Spinal cord (tissue), 10 donors: Measurements from ENCODE around the gene PIR. TPM values are rescaled to one million over a fixed set of nuclear protein-coding genes. Genes with fewer than 3 reads are reported as not detected.
A peak's percentile ranks its signal among the peaks of the same experiment; 100 is the strongest.

Experiments
- DNase-seq, 6 donors: peaks; one replicate each; pipeline versions ENCODE4 v3.0.0 to v3.0.0-alpha.2; 2013 to 2015; ENCODE audit warnings: low spot score in 6 of 6, low read depth in 4 of 6
- H3K27ac ChIP-seq: one replicate; pipeline ENCODE4 v1.5.1; 2013; ENCODE audit warnings: low read depth, low read length, control low read depth
- H3K27me3 ChIP-seq: one replicate; pipeline ENCODE4 v1.6.1; 2013; ENCODE audit warnings: low read length; ENCODE audit not compliant: control insufficient read depth, insufficient read depth
- H3K36me3 ChIP-seq: one replicate; pipeline ENCODE4 v1.6.1; 2013; ENCODE audit warnings: low read length; ENCODE audit not compliant: control insufficient read depth, insufficient read depth
- H3K4me1 ChIP-seq: one replicate; pipeline ENCODE4 v1.6.1; 2013; ENCODE audit warnings: low read length; ENCODE audit not compliant: control insufficient read depth, insufficient read depth
- H3K4me3 ChIP-seq: one replicate; pipeline ENCODE4 v1.5.1; 2013; ENCODE audit warnings: low read depth, low read length, control low read depth
- H3K9me3 ChIP-seq: one replicate; pipeline ENCODE4 v1.6.1; 2013; ENCODE audit warnings: low read length; ENCODE audit not compliant: control insufficient read depth, insufficient read depth
- WGBS: methylation state at CpG from one replicate; pipeline ENCODE4 v1.1.5; 2013; ENCODE audit warnings: missing lambda C conversion rate; ENCODE audit not compliant: insufficient coverage; 5-methylcytosine and 5-hydroxymethylcytosine counted together
- polyA plus RNA-seq, 2 donors: library from polyadenylated mRNA; unstranded; fragments of 120-200 nt; gene quantifications; one replicate each; pipeline ENCODE4 v1.2.1, GENCODE V29; 2013; ENCODE audit not compliant: insufficient read length in 2 of 2
- total RNA-seq, 2 donors: library from RNA; depleted of rRNA in 1 of 2; stranded (reverse); fragments of 120-200 nt in 1 of 2; fragments of >200 nt in 1 of 2; gene quantifications; one replicate each; pipeline versions ENCODE4 v1.2.3 to v1.2.4, GENCODE V29; 2013 to 2014
- donor health status: healthy.

PIR gene
- total and polyA plus RNA-seq, 4 donors = 5.3 to 9.9 (median 7.6) TPM

DNA sequence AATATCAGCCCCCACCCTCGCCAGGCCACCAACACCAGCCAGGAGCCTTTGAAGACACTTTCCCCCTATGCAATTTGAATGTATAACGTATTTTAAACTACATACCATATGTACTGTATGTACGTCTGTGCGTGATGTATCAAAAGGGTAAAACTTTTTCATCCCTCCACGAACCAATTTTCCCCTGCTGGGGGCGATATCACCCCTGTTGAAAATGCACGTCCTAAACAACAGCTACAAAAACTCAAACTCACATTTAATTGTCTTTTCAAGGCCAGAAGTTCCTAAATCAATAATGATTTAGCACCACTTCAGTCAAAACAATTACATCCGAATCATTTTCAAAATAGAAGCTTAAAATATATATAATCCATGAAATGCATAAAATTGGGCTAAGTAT, 110.3 kb downstream of the PIR start:
- Histone ChIP-seq H3K4me1 (no peaks in the 10 kb centered on the region), H3K27me3 (peaks cover 21% of the 10 kb centered on the region), H3K36me3 (no peaks in the 10 kb centered on the region), H3K4me3 (no peak overlapping the region), H3K27ac (no peak overlapping the region), H3K9me3 (no peaks in the 10 kb centered on the region)
- no peak for DNase-seq
- WGBS = 58% methylated on average over 3 of the region's 8 CpGs

DNA sequence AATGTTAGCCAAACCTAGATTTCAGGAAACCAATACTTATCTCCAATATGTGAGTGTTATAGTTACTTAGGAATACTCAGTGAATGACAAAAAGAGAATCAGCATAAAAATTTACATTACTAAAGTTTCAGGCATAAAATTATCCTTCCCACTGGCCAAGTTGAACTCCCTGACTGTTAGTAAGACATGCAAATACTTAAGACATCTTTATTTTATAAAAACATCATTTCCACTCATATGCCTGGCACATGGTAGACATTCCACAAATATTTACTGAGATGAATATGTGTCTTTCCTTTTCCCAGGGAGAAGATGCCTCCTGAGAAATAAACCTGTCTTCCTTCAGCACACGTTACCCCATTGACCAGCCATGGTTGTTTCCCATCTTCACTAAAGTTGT, 116.2 kb downstream of the PIR start:
- Histone ChIP-seq H3K36me3 (no peaks in the 10 kb centered on the region), H3K27ac (no peak overlapping the region), H3K4me1 (no peaks in the 10 kb centered on the region), H3K27me3 (peaks cover 17% of the 10 kb centered on the region), H3K9me3 (no peaks in the 10 kb centered on the region), H3K4me3 (no peak overlapping the region)
- WGBS = no CpG with 5 or more reads among the region's 1 CpG
- DNase-seq = no peak

DNA sequence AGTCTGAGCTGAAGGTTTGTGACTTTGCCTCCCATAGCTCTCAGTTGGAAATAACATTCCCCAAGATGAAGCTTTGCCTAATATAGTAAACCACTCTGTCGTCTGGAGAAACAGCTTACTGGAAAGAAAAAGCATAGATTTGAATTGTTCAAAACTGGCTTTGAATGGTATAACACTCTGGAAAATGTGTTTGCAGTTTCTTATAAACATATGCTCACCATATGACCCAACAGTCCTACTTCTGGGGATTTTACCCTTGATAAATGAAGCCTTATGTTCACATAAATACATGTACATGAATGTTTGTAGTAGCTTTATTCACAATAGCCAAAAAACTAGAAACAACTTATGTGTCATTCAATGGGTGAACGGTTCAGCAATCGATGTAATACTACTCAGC, 119.2 kb downstream of the PIR start:
- Histone ChIP-seq H3K27ac (no peak overlapping the region), H3K4me1 (no peaks in the 10 kb centered on the region), H3K9me3 (no peaks in the 10 kb centered on the region), H3K4me3 (no peak overlapping the region), H3K36me3 (no peaks in the 10 kb centered on the region), H3K27me3 (peaks cover 12% of the 10 kb centered on the region)
- no CpG with 5 or more reads among the region's 3 CpGs for whole genome bisulfite sequencing
- peak in 1 of 6 donors; percentile 67 for DNase-seq

DNA sequence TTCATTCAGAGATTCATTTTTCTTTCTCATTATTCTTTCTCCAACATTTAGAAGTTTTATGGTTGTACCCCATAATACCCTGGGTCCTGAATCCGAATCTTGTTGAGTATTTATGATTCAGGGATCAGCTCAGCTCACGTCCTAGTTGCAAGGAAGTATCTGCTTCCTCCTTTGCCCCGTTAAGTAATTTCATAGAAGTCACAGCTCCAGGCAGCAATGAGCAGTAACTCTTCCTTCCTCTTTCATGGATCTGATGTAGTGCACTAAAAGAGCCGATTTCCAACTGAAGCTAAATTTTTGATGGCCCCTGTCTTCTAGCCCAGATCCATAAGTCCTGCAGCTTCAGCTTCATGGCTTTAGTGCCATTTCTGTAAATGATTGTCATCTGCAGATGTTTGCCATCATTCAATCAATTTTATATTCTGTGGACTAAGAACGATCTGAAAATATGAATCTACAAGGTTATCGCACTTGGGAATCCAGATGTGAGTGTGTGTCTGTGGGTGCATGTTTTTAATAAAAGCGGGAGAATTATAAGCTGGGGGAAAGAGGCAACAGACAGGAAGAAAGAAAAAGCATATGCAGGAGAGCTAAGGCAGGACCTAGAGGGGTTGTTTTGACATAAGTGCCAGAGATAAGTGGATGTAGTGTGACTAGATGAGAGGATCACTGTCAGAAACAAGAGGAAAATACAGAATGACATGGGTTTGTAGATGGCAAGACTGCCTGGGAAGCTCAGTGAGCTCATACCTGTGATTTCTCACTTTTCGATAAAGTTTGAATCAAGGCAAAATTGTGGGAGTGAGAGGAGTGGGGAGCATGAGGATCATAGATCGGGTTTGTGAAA, 126.4 kb downstream of the PIR start:
- no peak overlapping the region for H3K27ac ChIP-seq
- H3K36me3 ChIP-seq = no peaks in the 10 kb centered on the region
- no peak for DNase-seq
- H3K27me3 ChIP-seq = peaks cover 20% of the 10 kb centered on the region
- H3K4me3 ChIP-seq = no peak overlapping the region
- H3K9me3 ChIP-seq = no peaks in the 10 kb centered on the region
- H3K4me1 ChIP-seq = no peaks in the 10 kb centered on the region
- 85% methylated on average over 5 of the region's 9 CpGs for WGBS

DNA sequence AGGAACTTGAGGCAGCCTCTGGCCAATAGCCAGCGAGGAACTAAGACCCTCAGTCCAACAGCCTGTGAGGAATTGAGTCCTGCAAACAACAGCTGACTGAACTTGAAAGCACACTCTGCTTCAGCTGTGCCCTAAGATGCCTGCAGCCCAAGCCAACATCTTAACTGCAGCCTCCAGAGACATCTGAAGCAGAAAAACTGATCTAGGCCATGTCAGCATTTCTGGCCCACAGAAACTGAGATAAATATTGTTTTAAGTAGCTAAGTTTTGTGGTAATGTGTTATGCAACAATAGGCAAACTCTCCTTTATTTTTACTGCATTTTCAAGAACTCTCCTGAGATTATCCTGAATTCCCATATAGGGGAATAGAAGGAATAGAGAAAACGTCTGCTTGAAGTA, 133.4 kb downstream of the PIR start:
- H3K36me3 ChIP-seq = no peaks in the 10 kb centered on the region
- peaks cover 16% of the 10 kb centered on the region for H3K27me3 ChIP-seq
- WGBS = 38% methylated on average over 1 of the region's 2 CpGs
- H3K4me3 ChIP-seq = no peak overlapping the region
- H3K27ac ChIP-seq = no peak overlapping the region
- no peaks in the 10 kb centered on the region for H3K4me1 ChIP-seq
- no peaks in the 10 kb centered on the region for H3K9me3 ChIP-seq
- no peak for DNase-seq

DNA sequence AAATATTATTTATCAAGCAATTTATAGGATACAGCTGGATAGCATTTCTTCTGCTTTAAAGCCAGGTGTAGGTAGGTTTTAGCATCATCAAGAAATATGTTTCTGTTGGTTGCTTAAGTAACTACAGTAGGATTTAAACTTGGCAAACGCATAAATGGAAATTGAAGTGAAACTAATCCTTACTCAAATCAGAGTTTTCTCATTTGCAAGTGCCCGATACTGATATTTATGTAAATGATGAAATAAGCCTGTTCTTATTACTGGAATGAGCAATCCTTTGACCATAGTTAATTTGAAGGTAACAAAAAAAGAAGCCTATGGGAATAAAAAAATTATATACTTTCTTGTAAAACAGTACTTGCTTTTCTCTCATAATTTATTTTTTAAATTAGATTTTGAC, 134.6 kb downstream of the PIR start:
- no peaks in the 10 kb centered on the region for H3K4me1 ChIP-seq
- no peak overlapping the region for H3K27ac ChIP-seq
- no peak for DNase-seq
- H3K36me3 ChIP-seq = no peaks in the 10 kb centered on the region
- no peaks in the 10 kb centered on the region for H3K9me3 ChIP-seq
- peaks cover 13% of the 10 kb centered on the region for H3K27me3 ChIP-seq
- H3K4me3 ChIP-seq = no peak overlapping the region
- WGBS = no CpG with 5 or more reads among the region's 2 CpGs

DNA sequence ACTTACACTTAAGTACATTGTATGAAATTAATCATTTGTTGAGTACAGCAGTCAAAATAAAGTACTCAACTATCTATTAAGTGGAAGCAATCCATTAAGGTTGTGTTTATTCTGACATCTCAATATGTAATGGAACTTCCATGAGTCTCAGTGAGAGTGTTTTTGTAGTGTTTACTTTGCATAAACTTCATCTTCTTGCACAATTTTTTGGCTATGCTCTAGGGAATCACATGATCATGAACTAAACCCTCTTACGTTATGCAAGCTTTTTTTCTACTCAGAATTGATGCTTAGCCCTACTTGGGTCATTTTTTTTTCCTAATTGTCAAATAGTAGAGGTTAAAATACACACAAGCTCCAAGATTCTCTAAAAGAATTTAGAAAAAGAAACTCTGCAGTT, 136.7 kb downstream of the PIR start:
- no CpG with 5 or more reads among the region's 1 CpG for WGBS
- Histone ChIP-seq H3K27me3 (peaks cover 13% of the 10 kb centered on the region), H3K4me3 (no peak overlapping the region), H3K36me3 (no peaks in the 10 kb centered on the region), H3K4me1 (no peaks in the 10 kb centered on the region), H3K27ac (no peak overlapping the region), H3K9me3 (no peaks in the 10 kb centered on the region)
- DNase-seq = no peak

DNA sequence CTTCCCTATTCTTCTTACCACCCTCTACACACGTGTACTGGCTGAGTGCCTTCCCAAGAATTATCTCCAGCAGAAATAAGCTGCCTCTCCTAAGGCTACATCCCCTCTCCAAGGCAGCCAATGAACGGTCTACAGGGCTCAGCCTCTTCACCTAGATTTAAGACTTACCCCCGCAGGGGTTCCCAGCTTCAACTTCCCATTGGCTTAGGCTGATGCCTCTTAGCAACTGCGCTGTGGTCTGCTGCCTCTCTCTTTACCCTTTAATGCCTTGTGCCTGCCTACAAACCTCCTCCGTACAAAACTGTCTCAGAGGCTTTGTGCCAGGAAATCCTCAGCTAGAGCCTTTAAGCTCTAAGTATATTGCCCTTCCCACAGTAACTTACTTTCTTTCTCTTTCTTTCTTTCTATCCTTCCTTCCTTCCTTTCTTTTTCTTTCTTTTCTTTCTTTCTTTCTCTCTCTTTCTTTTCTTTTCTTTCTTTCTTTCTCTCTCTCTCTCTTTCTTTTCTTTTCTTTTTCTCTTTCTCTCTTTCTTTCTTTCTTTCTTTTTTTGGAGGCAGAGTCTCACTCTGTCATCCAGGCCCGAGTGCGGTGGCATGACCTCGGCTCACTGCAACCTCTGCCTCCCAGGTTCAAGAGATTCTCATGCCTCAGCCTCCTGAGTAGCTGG, 142.7 kb downstream of the PIR start:
- peaks cover 14% of the 10 kb centered on the region for H3K27me3 ChIP-seq
- peak in 1 of 6 donors; percentile 3 for DNase-seq
- WGBS = 30% methylated on average over 5 of the region's 8 CpGs
- no peaks in the 10 kb centered on the region for H3K36me3 ChIP-seq
- no peak overlapping the region for H3K27ac ChIP-seq
- no peak overlapping the region for H3K4me3 ChIP-seq
- H3K9me3 ChIP-seq = no peaks in the 10 kb centered on the region
- H3K4me1 ChIP-seq = no peaks in the 10 kb centered on the region

DNA sequence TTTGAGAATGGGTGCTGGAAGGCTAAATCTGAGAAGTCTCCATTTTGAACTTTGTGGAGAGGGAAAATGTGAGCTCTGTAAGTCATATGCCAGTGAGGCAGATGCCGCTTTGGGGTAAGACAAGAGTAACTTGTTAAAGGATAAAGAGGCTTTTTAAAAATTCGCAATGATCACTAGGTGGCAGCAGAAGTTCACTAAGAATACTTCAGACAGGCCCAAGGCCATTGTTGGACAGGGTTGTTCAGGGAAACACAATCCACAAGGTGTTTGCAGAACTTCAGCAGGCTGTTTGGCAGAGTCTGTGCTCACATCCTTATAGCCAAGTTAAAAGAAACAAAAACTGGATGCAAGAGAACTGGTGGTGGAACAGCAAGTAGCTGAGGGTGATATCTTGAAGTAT, 144.1 kb downstream of the PIR start:
- 6% methylated on average over 2 of the region's 2 CpGs for WGBS
- Histone ChIP-seq H3K27me3 (peaks cover 19% of the 10 kb centered on the region), H3K4me3 (no peak overlapping the region), H3K36me3 (no peaks in the 10 kb centered on the region), H3K4me1 (no peaks in the 10 kb centered on the region), H3K9me3 (no peaks in the 10 kb centered on the region), H3K27ac (no peak overlapping the region)
- peak; percentile 26 to 90 (median 48) for DNase-seq

DNA sequence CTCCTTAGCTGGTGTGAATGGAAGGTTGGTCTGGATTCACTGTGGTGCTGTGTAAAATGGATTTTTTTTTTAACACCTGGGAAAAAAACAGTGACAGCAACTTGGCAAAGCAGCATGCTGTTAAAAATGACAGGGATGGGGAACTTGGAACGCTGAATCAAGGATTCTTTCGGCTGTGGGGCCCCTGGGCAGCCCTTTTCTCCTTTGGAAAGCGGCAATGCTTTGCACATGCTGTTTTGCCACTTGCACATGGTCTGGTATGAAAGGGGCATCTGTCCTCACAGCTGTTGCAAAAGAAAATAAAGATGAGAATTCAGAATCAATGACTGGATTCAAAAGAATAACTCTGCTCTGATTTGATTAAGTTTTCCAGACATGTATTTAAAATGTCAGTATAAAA, 147.2 kb downstream of the PIR start:
- no peak overlapping the region for H3K4me3 ChIP-seq
- H3K27me3 ChIP-seq = peaks cover 29% of the 10 kb centered on the region
- H3K27ac ChIP-seq = no peak overlapping the region
- no peaks in the 10 kb centered on the region for H3K4me1 ChIP-seq
- peak in 2 of 6 donors; percentile 8 to 74 for DNase-seq
- 36% methylated on average over 2 of the region's 3 CpGs for WGBS
- H3K9me3 ChIP-seq = no peaks in the 10 kb centered on the region
- H3K36me3 ChIP-seq = no peaks in the 10 kb centered on the region
